B cell (primary cell): ENCODE results near the gene PDLIM4. TPM values are rescaled to one million over a fixed set of nuclear protein-coding genes. Genes with fewer than 3 reads are reported as not detected.

ENCODE experiments used
- ATAC-seq: fragments of 200-7000 bp; cut with Tn5 transposase; one replicate; pipeline ENCODE4 v1.10.0; 2021; ENCODE audit warnings: low read depth, mild to moderate bottlenecking, moderate number of reproducible peaks, moderate library complexity
- CTCF ChIA-PET: fragments of 350-600 bp; sonication (Branson Sonifier 250); formaldehyde crosslinking; loops from one replicate; lab custom pipeline; 2021; ENCODE audit warnings: antibody characterized with exemption, inconsistent platforms; lab: Charles Lee
- POLR2A ChIA-PET: fragments of 350-600 bp; sonication (Branson Sonifier 250); formaldehyde crosslinking; loops from one replicate; lab custom pipeline; 2021; ENCODE audit warnings: antibody characterized with exemption; lab: Charles Lee
- DNase-seq: peaks from one replicate; pipeline ENCODE4 v3.0.0; 2013
- H2AFZ ChIP-seq: 2 replicates; pipeline ENCODE4 v1.6.1; 2012; ENCODE audit warnings: mild to moderate bottlenecking, low read depth, low read length; ENCODE audit not compliant: insufficient read depth, poor library complexity, severe bottlenecking
- H3K27ac ChIP-seq, 2 donors: 1 replicate in 1 of 2; 2 replicates in 1 of 2; pipeline ENCODE4 v1.5.1; 2012 to 2013; ENCODE audit warnings: low read length in 2 of 2, mild to moderate bottlenecking in 2 of 2, moderate library complexity in 1 of 2
- H3K27me3 ChIP-seq, 4 experiments: fragments of 200-600 bp in 1 of 4; sonication (generic) in 1 of 4; replicated peaks in 1 of 4; 1 replicate in 2 of 4; 2 replicates in 2 of 4; pipeline versions ENCODE4 v1.6.1 to v1.7.0; 2013 to 2016; ENCODE audit warnings: low read length in 3 of 4, mild to moderate bottlenecking in 2 of 4, mixed read lengths in 1 of 4, moderate library complexity in 1 of 4; ENCODE audit not compliant: insufficient read depth in 4 of 4, control insufficient read depth in 3 of 4; ENCODE audit errors: control extremely low read depth in 1 of 4
- H3K36me3 ChIP-seq, 2 experiments: replicated peaks in 1 of 2; 1 replicate in 1 of 2; 2 replicates in 1 of 2; pipeline versions ENCODE4 v1.6.1 to v1.7.1; 2013; ENCODE audit warnings: low read length in 1 of 2; ENCODE audit not compliant: insufficient read depth in 2 of 2, control insufficient read depth in 1 of 2; ENCODE audit errors: control extremely low read depth in 1 of 2, extremely low read depth in 1 of 2
- H3K4me1 ChIP-seq, 2 donors: fragments of 200-600 bp in 1 of 2; sonication (generic) in 1 of 2; 1 replicate in 1 of 2; 2 replicates in 1 of 2; pipeline versions ENCODE4 v1.5.1 to v1.6.1; 2013 to 2017; ENCODE audit warnings: low read length in 2 of 2; ENCODE audit not compliant: control insufficient read depth in 2 of 2, insufficient read depth in 2 of 2
- H3K4me2 ChIP-seq: replicated peaks from 2 replicates; pipeline ENCODE3; 2012; ENCODE audit warnings: mild to moderate bottlenecking, low read depth, low read length; ENCODE audit not compliant: poor library complexity, severe bottlenecking
- H3K4me3 ChIP-seq, 5 experiments: fragments of 200-600 bp in 1 of 5; sonication (generic) in 1 of 5; 1 replicate in 3 of 5; 2 replicates in 2 of 5; pipeline versions ENCODE4 v1.5.1 to v1.7.0; 2011 to 2016; ENCODE audit warnings: low read length in 4 of 5, mild to moderate bottlenecking in 4 of 5, low read depth in 2 of 5, control low read depth in 1 of 5, moderate library complexity in 1 of 5; ENCODE audit not compliant: insufficient read depth in 1 of 5; ENCODE audit errors: control extremely low read depth in 1 of 5, extremely low read depth in 1 of 5
- H3K79me2 ChIP-seq: fragments of 200-600 bp; sonication (generic); one replicate; pipeline ENCODE4 v1.6.0; 2016; ENCODE audit warnings: low read length; ENCODE audit not compliant: control insufficient read depth, insufficient read depth
- H3K9ac ChIP-seq: fragments of 200-600 bp; sonication (generic); 2 replicates; pipeline ENCODE4 v1.6.1; 2017; ENCODE audit warnings: mild to moderate bottlenecking, low read length, moderate library complexity
- H3K9me3 ChIP-seq, 3 donors: one replicate each; pipeline versions ENCODE4 v1.6.1 to v1.7.1; 2013; ENCODE audit warnings: low read length in 2 of 3; ENCODE audit not compliant: control insufficient read depth in 2 of 3, insufficient read depth in 1 of 3; ENCODE audit errors: control extremely low read depth in 1 of 3
- H4K20me1 ChIP-seq: 2 replicates; pipeline ENCODE4 v1.6.0; 2012; ENCODE audit warnings: mild to moderate bottlenecking, low read length; ENCODE audit not compliant: insufficient read depth, control insufficient read depth, poor library complexity, severe bottlenecking
- H3K27ac Mint-ChIP-seq: one replicate; pipeline ENCODE4 v1.8.0; 2021; ENCODE audit warnings: mixed read lengths
- H3K27me3 Mint-ChIP-seq: one replicate; pipeline ENCODE4 v1.8.0; 2021; ENCODE audit warnings: mixed read lengths
- H3K4me1 Mint-ChIP-seq: one replicate; pipeline ENCODE4 v1.8.0; 2021; ENCODE audit warnings: mixed read lengths
- H3K4me3 Mint-ChIP-seq: one replicate; pipeline ENCODE4 v1.8.0; 2021; ENCODE audit warnings: mixed read lengths
- H3K9me3 Mint-ChIP-seq: one replicate; pipeline ENCODE4 v1.8.0; 2022; ENCODE audit warnings: mixed read lengths; ENCODE audit not compliant: insufficient read depth
- EZH2 ChIP-seq: IDR thresholded peaks from 2 replicates; pipeline ENCODE4 v1.6.1; 2012; ENCODE audit warnings: borderline replicate concordance, low read depth, mild to moderate bottlenecking, moderate library complexity, low read length; ENCODE audit not compliant: insufficient read depth, poor library complexity, severe bottlenecking
- WGBS: methylation state at CpG from one replicate; pipeline ENCODE4 v1.1.5; 2013; ENCODE audit warnings: missing lambda C conversion rate; ENCODE audit not compliant: insufficient coverage; 5-methylcytosine and 5-hydroxymethylcytosine counted together
- intact Hi-C: fragments of 100-400 bp; cut with micrococcal nuclease; formaldehyde crosslinking; loops from one replicate; pipeline ENCODE4 v1.10.0; 2022
- polyA plus RNA-seq: library from polyadenylated mRNA; depleted of rRNA; stranded (reverse); fragments of >200 nt; gene quantifications from 2 replicates; pipeline ENCODE4 v1.2.3, GENCODE V29; 2012
- total RNA-seq, 2 donors: library from RNA; stranded (reverse); fragments of 120-200 nt in 1 of 2; gene quantifications; 1 replicate in 1 of 2; 2 replicates in 1 of 2; pipeline versions ENCODE4 v1.2.3 to v1.2.4, GENCODE V29; 2013 to 2022
- TF ChIP-seq, protein P1 (sequence below): fragments of 200-600 bp; IDR thresholded peaks from one replicate; pipeline ENCODE4 v1.8.0; 2022; ENCODE audit warnings: antibody characterized with exemption, mild to moderate bottlenecking

The PDLIM4 gene
- total and polyA plus RNA-seq, 2 donors (not counting 1 experiment from before 2014, with no cell fraction given): not detected

DNA sequence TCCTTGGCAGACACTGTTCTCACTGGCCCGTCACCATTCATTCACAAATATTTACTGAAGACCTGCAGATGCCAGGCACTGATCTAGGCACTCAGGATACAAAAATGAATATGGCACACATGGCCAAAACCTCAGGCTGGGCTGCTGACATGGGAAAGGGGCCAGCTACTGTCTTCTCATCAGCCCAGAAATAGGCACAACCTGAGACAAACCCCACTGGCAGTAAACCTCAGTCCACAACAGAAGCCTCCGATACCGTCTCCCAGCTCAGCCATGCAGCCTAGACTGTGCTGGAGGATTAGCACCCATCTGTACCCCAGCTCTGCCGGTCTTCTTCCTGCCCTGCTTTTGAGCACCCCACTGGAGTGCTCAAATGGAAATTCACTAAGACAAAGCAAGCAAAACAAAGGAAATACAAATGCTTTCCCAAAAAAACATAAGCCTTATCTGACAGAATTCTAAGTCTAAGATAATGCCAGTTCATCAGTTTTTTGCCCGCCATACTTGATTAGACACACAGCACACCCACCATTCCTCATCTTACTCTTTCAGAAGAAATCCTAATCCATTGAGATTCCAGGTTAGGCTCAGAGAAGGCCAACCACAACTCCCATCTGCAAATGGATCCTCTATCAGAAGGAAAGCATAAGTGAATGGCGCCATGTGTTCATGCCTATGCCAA lies 38.1 kb upstream of the PDLIM4 start:
- Histone ChIP-seq H2AFZ (no peak overlapping the region), H3K4me1 (peaks cover 14 to 15% of the 10 kb centered on the region in 2 donors), H3K4me2 (no peak overlapping the region), H3K9me3 (no peaks in the 10 kb centered on the region), H3K79me2 (peaks cover 9% of the 10 kb centered on the region), H3K4me3 (no peak overlapping the region), H3K9ac (no peak overlapping the region), H4K20me1 (no peaks in the 10 kb centered on the region), H3K36me3 (no peaks in the 10 kb centered on the region), H3K27ac (no peak overlapping the region), H3K27me3 (no peaks in the 10 kb centered on the region)
- H3K27me3 Mint-ChIP-seq: no peaks in the 10 kb centered on the region
- POLR2A ChIA-PET: no interaction called here
- CTCF ChIA-PET: interaction anchor here (1.5 kb wide), 1 partner anchor 19 kb away, joined by 5 read pairs; no protein-coding TSS in a partner anchor
- no peak for DNase-seq
- no peak for ATAC-seq
- 97% methylated on average over 6 of the region's 6 CpGs for WGBS
- intact Hi-C loops: no loop called here
- H3K27ac Mint-ChIP-seq: no peak overlapping the region
- H3K4me1 Mint-ChIP-seq: peaks cover 19% of the 10 kb centered on the region
- no peaks in the 10 kb centered on the region for H3K9me3 Mint-ChIP-seq
- no peak overlapping the region for H3K4me3 Mint-ChIP-seq
- TF ChIP-seq, protein P1, sequence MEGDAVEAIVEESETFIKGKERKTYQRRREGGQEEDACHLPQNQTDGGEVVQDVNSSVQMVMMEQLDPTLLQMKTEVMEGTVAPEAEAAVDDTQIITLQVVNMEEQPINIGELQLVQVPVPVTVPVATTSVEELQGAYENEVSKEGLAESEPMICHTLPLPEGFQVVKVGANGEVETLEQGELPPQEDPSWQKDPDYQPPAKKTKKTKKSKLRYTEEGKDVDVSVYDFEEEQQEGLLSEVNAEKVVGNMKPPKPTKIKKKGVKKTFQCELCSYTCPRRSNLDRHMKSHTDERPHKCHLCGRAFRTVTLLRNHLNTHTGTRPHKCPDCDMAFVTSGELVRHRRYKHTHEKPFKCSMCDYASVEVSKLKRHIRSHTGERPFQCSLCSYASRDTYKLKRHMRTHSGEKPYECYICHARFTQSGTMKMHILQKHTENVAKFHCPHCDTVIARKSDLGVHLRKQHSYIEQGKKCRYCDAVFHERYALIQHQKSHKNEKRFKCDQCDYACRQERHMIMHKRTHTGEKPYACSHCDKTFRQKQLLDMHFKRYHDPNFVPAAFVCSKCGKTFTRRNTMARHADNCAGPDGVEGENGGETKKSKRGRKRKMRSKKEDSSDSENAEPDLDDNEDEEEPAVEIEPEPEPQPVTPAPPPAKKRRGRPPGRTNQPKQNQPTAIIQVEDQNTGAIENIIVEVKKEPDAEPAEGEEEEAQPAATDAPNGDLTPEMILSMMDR: no peak
- TF ChIP-seq EZH2: no peak

DNA sequence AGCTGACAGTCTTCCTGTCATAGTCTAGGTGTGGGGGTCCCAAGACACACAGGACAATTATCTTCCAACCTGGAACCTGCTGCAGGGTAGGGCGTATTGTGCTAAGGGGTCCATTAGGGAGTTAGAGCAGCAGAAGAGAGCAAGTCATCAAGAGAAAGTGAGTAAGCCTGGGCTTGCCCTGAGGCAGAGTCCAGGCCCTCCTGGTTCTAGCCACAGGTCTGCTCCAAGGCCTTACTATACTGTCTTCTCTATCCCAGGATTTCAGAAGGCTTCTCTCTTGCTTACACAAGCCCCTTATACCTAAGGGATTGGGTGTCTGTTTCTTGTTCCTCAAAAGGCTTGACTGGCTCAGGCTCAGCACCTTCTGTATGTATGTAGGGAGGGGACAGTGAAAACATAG lies 37.5 kb upstream of the PDLIM4 start:
- Histone ChIP-seq H3K4me3 (no peak overlapping the region), H3K9ac (no peak overlapping the region), H2AFZ (no peak overlapping the region), H3K4me2 (no peak overlapping the region), H3K27me3 (peaks cover 0 to 3% (median under 1%) of the 10 kb centered on the region in 4 experiments), H4K20me1 (no peaks in the 10 kb centered on the region), H3K27ac (no peak overlapping the region), H3K79me2 (peaks cover 12% of the 10 kb centered on the region), H3K4me1 (peaks cover 14 to 15% of the 10 kb centered on the region in 2 donors), H3K9me3 (no peaks in the 10 kb centered on the region), H3K36me3 (no peaks in the 10 kb centered on the region)
- WGBS: no CpG with 5 or more reads among the region's 1 CpG
- ChIA-PET CTCF (interaction anchor here (1.5 kb wide), 1 partner anchor 18 kb away, joined by 5 read pairs; no protein-coding TSS in a partner anchor), POLR2A (no interaction called here)
- Mint-ChIP-seq H3K4me3 (no peak overlapping the region), H3K27me3 (no peaks in the 10 kb centered on the region), H3K4me1 (peaks cover 19% of the 10 kb centered on the region), H3K27ac (no peak overlapping the region), H3K9me3 (no peaks in the 10 kb centered on the region)
- ATAC-seq: no peak
- no peak for TF ChIP-seq EZH2
- TF ChIP-seq, protein P1: no peak
- intact Hi-C loops: no loop called here
- no peak for DNase-seq
